ENCODE data around the gene SDHAF4. TPM values are rescaled to one million over a fixed set of nuclear protein-coding genes. Genes with fewer than 3 reads are reported as not detected.

Gene SDHAF4
- total RNA-seq, 4 donors from 2014 or later: 2.0 to 8.6 (median 4.2) TPM

GRCh38 chr6:70636596-70636995 is 69.9 kb downstream of the SDHAF4 start:
- TF ChIP-seq CTCF (IDR thresholded peaks at IDR 0.05): no peak
- TF ChIP-seq POLR2A (IDR thresholded peaks at IDR 0.05): no peak
- DNase-seq: no peak
- Histone ChIP-seq H3K9me3 (no peaks in the 10 kb centered on the region), H3K4me3 (no peak overlapping the region), H3K27ac (no peak overlapping the region), H3K36me3 (no peaks in the 10 kb centered on the region), H3K27me3 (no peaks in the 10 kb centered on the region), H3K4me1 (no peaks in the 10 kb centered on the region)
- intact Hi-C loops (cut with DNase I): no loop called here
- 91 to 93% methylated on average over 7 to 8 of the region's 8 CpGs for WGBS, 2 donors

DNA sequence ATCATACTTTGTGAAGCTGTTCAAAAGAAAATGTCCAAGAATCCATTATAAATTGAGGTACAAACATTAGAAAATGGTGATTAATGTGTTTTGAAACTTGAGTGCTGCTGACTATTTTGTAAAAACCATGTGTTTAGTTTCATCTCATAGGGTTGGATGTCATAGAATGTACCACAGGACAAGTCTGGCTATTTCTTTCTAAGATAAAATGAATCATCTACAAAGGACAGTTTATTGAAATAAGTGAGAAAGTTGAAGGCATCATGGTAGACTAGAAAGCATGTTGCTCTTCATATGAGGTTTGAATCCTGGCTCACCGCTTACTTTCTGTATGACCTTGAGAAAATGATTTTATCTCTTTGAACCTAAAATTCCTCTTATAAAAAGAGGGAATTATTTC is 71.7 kb downstream of the SDHAF4 start:
- TF ChIP-seq POLR2A (IDR thresholded peaks at IDR 0.05) (no peak), CTCF (IDR thresholded peaks at IDR 0.05) (no peak)
- 83 to 95% methylated on average over 1 of the region's 1 CpG for WGBS, 2 donors
- Histone ChIP-seq H3K4me1 (no peaks in the 10 kb centered on the region), H3K36me3 (no peaks in the 10 kb centered on the region), H3K4me3 (no peak overlapping the region), H3K9me3 (no peaks in the 10 kb centered on the region), H3K27me3 (peaks cover 0 to 7% (median 0%) of the 10 kb centered on the region in 4 donors), H3K27ac (no peak overlapping the region)
- intact Hi-C loops (cut with DNase I): no loop called here
- DNase-seq: no peak

Other genes starting within 250 kb of the SDHAF4 start
- gene FAM135A, start 153.4 kb upstream of the SDHAF4 start, total RNA-seq: 100 to 1,000 TPM in 3 of 4 donors, 10 to 100 TPM in 1; 81.4 to 142 (median 120) TPM
- gene SMAP1, start 101.0 kb downstream of the SDHAF4 start, total RNA-seq: 10 to 100 TPM; 31.7 to 44.6 (median 33.6) TPM

All from esophagus squamous epithelium (tissue), 5 donors.